LHCN-M2 (cell line): ENCODE data around the gene CHD5. TPM values are rescaled to one million over a fixed set of nuclear protein-coding genes. Genes with fewer than 3 reads are reported as not detected.

ENCODE experiments used
- DNase-seq: peaks from one replicate; pipeline ENCODE4 v3.0.0-alpha.2; 2012; ENCODE audit warnings: low read depth
- total RNA-seq: library from RNA; depleted of rRNA; stranded (reverse); fragments of >200 nt; gene quantifications from 2 replicates; pipeline ENCODE4 v1.2.3, GENCODE V29; 2014

The CHD5 gene
- total RNA-seq, 1 experiment from 2014 or later: 0.06 TPM

- no peak for DNase-seq
Measured at GRCh38 chr1:6099787-6100765, 80.0 kb downstream of the CHD5 start.

DNA sequence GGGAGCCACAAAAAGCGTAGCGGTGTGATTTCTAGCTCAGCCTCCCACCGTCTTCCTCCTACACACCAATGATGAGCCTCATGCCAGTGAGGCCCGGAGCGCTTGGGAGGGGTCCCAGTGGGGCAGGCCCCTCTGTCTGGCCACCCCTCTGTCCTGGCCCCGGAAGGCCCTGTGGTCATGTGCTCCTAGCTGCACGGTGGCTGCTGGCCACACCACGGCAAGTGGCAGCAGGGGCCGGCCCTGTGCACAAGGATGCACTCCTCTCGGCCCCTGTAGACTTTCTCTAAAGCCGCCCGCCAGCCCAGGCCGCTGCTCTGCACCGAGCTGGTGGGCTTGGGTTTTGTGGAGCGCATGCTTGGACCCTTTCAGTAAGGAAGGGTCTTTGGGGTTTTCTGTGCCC lies 80.8 kb downstream of the CHD5 start:
- DNase-seq: no peak

- peak; percentile 8 for DNase-seq
Measured at GRCh38 chr1:6098303-6099215, 81.6 kb downstream of the CHD5 start.

DNA sequence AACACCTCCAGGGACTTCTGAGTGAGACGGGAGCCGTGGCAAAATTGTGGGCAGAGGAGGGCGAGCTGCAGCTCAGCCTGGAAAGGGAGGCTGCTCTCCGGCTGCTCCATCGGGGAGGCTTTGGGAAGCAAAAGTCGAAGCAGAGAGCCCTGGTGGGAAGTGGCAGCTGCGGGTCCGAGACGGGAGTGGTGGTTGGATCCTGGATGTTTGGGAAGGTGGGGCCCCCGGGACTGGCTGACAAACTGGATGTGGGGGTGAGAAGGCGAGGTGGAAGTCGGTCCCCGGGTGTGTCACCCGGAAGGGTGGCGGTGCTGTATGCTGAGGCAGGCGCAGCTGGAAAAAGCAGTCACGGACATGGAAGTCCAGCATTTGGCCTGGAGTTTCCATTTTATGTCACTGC lies 82.3 kb downstream of the CHD5 start:
- DNase-seq: no peak

- no peak for DNase-seq
Measured at GRCh38 chr1:6097117-6097595, 83.0 kb downstream of the CHD5 start.

- no peak for DNase-seq
Measured at GRCh38 chr1:6096243-6097116, 83.6 kb downstream of the CHD5 start.

- DNase-seq: no peak
Measured at GRCh38 chr1:6095511-6096242, 84.4 kb downstream of the CHD5 start.

GRCh38 chr1:6094801-6095505 lies 85.2 kb downstream of the CHD5 start:
- no peak for DNase-seq

- no peak for DNase-seq
Measured at GRCh38 chr1:6094246-6094645, 85.9 kb downstream of the CHD5 start.

DNA sequence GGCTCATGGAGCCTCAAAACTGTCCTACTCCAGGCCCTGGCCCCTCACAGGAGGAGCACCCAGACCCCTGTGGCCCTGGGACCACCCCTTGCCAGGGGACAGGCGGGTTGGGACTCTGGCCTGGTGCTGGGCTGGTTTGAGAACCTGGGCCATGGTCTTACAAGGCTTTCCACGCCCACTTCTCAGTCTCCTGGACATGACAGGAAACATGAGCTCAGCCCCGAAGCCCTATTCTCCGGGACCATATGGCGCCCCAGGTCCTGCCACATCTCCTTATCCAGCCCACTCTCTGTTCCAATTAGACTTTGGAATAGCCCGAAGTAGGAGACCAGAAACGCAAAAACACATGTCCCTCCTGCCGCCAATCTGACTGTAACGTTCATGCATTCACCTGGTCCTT lies 86.5 kb downstream of the CHD5 start:
- DNase-seq: no peak

- no peak for DNase-seq
Measured at GRCh38 chr1:6093071-6093470, 87.0 kb downstream of the CHD5 start.

DNA sequence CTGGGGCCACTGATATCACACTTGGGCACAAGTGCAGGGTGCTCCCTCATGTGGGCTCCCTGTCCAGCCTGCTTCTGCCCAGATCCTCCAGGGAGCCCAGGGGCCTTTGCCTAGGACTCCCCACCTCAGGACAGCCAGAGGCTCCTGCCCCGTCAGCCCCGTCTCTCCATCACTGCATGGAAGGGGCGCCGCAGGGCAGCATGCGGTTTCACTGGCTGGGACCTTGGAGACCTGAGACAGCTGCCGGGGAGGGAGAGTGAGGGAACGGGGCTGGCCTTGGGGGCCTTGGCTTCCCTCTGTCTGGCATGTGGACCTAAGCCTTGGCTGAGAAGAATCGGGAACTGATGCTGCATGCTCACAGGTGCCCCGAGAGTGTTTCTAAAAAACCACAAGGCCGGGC lies 87.9 kb downstream of the CHD5 start:
- no peak for DNase-seq

GRCh38 chr1:6091823-6092109 lies 88.4 kb downstream of the CHD5 start:
- no peak for DNase-seq

DNA sequence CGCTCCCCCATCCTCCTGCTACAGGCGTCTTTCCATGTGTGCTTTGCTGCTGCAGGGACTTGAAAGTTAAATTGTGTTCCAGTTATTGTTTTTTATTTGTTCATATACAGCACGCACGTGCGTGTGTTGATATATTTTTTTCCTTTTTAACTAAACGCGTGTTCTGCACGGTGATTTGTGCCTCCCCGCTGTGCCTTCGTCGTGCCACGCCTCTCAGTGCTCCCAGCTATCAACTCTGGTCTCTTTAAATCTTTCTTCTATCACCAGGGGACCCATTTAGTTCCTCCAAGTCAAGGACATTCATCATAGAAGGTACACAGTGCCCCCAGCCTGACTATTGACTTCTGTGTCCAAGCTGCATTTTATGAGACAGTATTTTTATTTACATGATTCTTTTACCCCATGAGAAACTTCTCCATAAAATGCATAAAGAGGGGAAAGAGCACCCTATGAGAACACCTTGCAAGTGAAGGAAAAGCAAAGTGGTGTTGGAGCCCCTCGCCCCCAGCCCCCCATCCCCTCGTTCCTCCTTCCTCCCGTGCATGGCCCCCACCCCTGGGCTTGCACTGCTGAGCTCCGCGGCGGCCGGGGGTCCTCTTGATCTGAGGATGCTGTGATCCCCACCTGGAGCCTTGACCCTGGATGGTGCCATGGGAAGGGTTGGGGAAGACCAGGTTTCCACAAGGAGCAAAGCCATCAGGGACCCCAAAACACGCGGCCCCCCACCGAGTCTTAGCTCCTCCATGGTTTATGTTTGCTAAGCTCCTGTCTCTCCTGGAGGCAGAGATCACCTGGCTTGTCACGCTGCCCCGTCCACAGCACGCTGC lies 88.9 kb downstream of the CHD5 start:
- no peak for DNase-seq

DNA sequence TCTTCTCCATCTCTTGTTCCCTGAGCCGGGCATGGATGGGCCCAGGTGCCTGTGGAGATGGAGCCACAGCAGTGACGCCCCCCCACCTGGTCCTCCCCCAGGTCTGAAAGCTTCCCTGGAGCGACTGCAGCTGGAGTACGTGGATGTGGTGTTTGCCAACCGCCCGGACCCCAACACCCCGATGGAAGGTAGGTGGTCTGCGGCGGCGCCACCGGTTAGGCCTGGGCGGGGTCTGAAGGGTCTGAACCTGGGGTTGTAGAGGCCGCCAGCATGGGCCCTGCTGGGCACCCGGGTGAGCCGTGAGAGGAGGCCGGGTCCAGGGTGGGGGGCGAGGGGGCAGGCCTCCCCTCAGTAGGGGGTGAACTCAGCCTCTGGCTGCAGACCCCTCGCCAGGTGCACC lies 89.8 kb downstream of the CHD5 start:
- DNase-seq: no peak

GRCh38 chr1:6088956-6089355 lies 91.2 kb downstream of the CHD5 start:
- DNase-seq: no peak

GRCh38 chr1:6087958-6088357 lies 92.2 kb downstream of the CHD5 start:
- no peak for DNase-seq

DNA sequence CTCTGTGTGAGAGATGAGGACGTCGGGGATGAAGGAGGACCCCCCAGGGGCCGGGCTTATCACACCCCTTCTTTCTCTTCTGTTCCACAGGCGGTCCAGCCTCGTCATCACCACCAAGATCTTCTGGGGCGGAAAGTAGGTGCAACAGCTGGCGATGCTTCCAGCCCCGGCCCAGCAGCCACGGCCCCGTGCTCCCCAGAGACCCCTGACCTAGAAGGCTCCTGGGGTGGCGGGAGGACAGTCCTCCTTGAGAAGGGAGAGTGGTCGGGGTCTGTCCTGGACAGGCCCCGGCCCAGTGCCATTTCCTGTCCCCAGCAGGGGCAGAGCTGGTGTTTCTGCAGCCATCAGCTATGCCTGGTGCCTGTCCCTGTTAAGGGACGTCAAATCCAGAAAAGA lies 92.7 kb downstream of the CHD5 start:
- DNase-seq: no peak

- no peak for DNase-seq
Measured at GRCh38 chr1:6086762-6087376, 93.3 kb downstream of the CHD5 start.
